Right atrium auricular region (tissue), 2 donors: ENCODE data around the gene RNU6-9. TPM values are rescaled to one million over a fixed set of nuclear protein-coding genes. Genes with fewer than 3 reads are reported as not detected.
A peak's percentile ranks its signal among the peaks of the same experiment; 100 is the strongest.
"Not testable (repeated sequence)": the region's sequence is repeated elsewhere in the genome, so short reads cannot be mapped to it uniquely, and the experiment has no call there.

Source experiments
- DNase-seq: peaks from one replicate; pipeline ENCODE4 v3.0.0-alpha.2; 2019; ENCODE audit warnings: low spot score
- H3K27ac ChIP-seq, 2 donors: fragments of 200-600 bp; sonication (generic); 1 replicate in 1 of 2; 2 replicates in 1 of 2; pipeline ENCODE4 v1.5.1; 2016 to 2019
- H3K27me3 ChIP-seq, 2 donors: fragments of 200-600 bp; sonication (generic); one replicate each; pipeline versions ENCODE4 v1.5.1 to v1.6.0; 2017 to 2019
- H3K36me3 ChIP-seq: fragments of 200-600 bp; sonication (generic); one replicate; pipeline ENCODE4 v1.5.1; 2016
- H3K4me1 ChIP-seq, 2 donors: fragments of 200-600 bp; sonication (generic); one replicate each; pipeline versions ENCODE4 v1.5.1 to v1.6.0; 2017 to 2019
- H3K4me3 ChIP-seq, 2 donors: fragments of 200-600 bp; sonication (generic); 1 replicate in 1 of 2; 2 replicates in 1 of 2; pipeline ENCODE4 v1.5.1; 2017 to 2019; ENCODE audit warnings: mild to moderate bottlenecking in 1 of 2, moderate library complexity in 1 of 2
- H3K9me3 ChIP-seq, 2 donors: fragments of 200-600 bp; sonication (generic); one replicate each; pipeline ENCODE4 v1.5.1; 2019
- total RNA-seq, 2 donors: library from RNA; depleted of rRNA; stranded (reverse); fragments of >200 nt; gene quantifications; one replicate each; pipeline ENCODE4 v1.1.0, GENCODE V29; 2016
- TF ChIP-seq, protein P1 (sequence below), 2 donors: fragments of 200-600 bp; sonication (generic); IDR thresholded peaks; one replicate each; pipeline ENCODE4 v1.5.1; 2019; ENCODE audit warnings: antibody characterized with exemption in 2 of 2

The RNU6-9 gene
- total RNA-seq, 2 donors from 2014 or later = not detected

DNA sequence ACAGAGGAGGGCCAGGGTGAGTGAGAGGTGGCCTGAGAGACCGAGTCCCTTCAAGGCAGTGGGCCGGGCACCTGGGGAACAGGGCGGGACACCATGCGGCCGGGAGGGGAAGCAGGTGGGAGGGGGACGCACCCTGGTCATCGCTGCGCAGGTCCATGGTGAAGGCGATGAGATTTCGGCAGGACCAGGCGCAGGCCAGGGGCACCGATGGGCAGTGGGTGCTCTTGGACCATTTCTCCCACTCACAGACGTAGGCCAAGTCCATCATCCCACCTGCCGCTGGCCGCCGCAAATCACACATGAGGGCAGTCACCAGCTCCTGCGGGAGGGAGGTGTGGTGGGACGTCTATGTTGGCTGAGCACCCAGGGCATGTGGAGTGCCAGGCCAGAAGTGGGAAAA lies 2.5 kb upstream of the RNU6-9 start:
- no peak for DNase-seq
- H3K27me3 ChIP-seq = no peaks in the 10 kb centered on the region
- no peaks in the 10 kb centered on the region for H3K9me3 ChIP-seq
- H3K4me1 ChIP-seq = peaks cover 0 to 18% of the 10 kb centered on the region in 2 donors
- peaks cover 27% of the 10 kb centered on the region for H3K36me3 ChIP-seq
- TF ChIP-seq, protein P1, sequence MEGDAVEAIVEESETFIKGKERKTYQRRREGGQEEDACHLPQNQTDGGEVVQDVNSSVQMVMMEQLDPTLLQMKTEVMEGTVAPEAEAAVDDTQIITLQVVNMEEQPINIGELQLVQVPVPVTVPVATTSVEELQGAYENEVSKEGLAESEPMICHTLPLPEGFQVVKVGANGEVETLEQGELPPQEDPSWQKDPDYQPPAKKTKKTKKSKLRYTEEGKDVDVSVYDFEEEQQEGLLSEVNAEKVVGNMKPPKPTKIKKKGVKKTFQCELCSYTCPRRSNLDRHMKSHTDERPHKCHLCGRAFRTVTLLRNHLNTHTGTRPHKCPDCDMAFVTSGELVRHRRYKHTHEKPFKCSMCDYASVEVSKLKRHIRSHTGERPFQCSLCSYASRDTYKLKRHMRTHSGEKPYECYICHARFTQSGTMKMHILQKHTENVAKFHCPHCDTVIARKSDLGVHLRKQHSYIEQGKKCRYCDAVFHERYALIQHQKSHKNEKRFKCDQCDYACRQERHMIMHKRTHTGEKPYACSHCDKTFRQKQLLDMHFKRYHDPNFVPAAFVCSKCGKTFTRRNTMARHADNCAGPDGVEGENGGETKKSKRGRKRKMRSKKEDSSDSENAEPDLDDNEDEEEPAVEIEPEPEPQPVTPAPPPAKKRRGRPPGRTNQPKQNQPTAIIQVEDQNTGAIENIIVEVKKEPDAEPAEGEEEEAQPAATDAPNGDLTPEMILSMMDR (IDR thresholded peaks at IDR 0.05) = no peak
- H3K4me3 ChIP-seq = no peak overlapping the region
- no peak overlapping the region for H3K27ac ChIP-seq

DNA sequence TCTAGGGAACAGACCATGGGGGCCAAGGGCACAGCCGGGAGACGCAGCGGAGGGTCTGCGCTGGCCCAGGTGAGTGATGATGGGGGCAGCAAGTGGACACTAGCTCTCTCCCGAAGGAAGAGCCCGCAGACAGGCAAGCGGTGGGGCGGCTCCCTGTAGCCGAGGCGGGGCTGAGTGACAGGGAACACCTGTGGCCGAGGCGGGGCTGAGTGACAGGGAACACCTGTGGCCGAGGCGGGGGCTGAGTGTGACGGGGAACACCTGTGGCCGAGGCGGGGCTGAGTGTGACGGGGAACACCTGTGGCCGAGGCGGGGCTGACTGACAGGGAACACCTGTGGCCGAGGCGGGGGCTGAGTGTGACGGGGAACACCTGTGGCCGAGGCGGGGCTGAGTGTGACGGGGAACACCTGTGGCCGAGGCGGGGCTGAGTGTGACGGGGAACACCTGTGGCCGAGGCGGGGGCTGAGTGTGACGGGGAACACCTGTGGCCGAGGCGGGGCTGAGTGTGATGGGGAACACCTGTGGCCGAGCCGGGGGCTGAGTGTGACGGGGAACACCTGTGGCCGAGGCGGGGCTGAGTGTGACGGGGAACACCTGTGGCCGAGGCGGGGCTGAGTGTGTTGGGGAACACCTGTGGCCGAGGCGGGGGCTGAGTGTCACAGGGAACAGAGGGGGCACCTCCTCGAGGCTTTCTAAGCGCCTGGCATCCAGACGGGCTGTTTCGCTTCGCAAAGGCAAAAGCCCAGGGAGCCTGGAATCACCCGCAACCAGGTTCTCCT lies 1.7 kb upstream of the RNU6-9 start:
- peaks cover 0 to 18% of the 10 kb centered on the region in 2 donors for H3K4me1 ChIP-seq
- peak overlapping the region; percentile 88 to 93 for H3K4me3 ChIP-seq
- not testable (repeated sequence) for H3K27me3 ChIP-seq, DNase-seq, H3K9me3 ChIP-seq
- H3K36me3 ChIP-seq = peaks cover 20% of the 10 kb centered on the region
- peak overlapping the region in 1 of 2 donors; percentile 93 for H3K27ac ChIP-seq

DNA sequence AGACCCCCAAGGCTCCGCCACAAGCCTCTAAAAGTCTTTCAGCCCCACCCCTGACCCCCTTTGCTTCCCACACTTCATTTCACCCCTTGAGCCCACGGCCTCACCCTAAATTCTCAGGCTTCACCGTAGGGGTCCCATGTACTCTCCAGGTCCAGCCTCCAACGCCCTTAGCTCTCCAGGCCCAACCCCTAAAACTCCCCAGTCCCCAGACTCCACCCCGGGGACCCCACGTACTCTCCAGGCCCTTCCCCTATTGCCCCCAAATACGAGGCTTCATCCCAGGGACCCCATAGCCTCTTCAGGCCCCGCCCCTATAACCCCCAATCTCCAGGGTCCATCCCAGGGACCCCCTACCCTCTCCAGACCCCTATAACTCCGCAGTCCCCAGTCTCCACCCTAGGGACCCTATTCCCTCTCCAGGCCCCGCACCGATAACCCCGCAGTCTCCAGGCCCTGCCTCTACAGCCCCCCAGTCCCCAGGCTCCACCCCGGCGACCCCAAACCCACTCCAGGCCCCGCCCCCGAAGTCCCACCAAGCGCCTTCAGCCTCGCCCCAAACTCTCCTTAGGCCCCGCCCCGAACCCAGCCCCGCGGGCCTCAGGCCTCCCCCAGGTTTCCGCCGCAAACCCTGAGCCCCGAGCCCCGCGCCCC lies 916 bp upstream of the RNU6-9 start:
- Histone ChIP-seq H3K9me3 (no peaks in the 10 kb centered on the region), H3K36me3 (peaks cover 25% of the 10 kb centered on the region), H3K4me3 (peak overlapping the region; percentile 88 to 93), H3K27ac (peak overlapping the region; percentile 93 to 95), H3K4me1 (peaks cover 0 to 18% of the 10 kb centered on the region in 2 donors), H3K27me3 (no peaks in the 10 kb centered on the region)
- DNase-seq = no peak
- TF ChIP-seq, protein P1 (IDR thresholded peaks at IDR 0.05) = no peak

DNA sequence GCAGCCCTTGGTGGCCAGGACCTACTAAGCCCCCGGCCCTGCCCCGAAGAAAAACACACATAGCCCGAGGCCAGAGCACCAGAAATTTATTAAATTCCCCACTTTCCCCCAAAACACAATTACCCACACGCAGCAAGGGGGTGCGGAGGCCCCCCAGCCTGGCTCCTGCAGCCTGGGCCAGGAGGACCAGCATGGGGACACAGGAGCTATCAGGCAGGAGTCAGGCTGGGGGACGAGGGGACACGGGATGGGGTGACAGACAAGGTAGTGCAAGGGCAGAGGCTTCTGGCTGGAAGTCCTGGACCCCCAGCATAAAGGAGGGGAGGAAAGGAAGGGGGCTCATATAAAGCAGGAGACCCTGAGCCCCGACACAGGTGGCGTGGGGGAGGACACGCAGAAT lies 3.1 kb downstream of the RNU6-9 start:
- Histone ChIP-seq H3K4me3 (no peak overlapping the region), H3K36me3 (peaks cover 17% of the 10 kb centered on the region), H3K27ac (no peak overlapping the region), H3K27me3 (no peaks in the 10 kb centered on the region), H3K9me3 (no peaks in the 10 kb centered on the region), H3K4me1 (peaks cover 0 to 14% of the 10 kb centered on the region in 2 donors)
- TF ChIP-seq, protein P1 (IDR thresholded peaks at IDR 0.05) = no peak
- no peak for DNase-seq

DNA sequence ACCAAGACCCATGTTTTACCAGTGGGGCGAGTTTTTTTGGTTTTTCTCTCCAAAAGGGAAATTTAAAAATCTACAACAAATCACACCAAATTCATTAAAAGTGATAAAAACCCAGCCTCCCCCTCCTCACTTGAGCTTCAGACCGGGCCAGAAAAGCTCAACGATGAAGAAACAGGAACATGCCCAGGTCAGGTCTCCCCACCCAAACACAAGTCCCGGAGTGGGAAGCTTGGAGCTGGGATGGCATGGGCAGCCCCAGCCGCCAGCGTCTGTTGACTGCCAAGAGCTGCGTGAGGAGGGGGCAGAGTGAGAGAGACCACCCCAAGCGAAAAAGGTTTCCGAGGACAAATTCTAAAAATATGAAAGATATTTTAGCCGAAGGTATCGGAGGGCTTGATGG lies 3.7 kb downstream of the RNU6-9 start:
- no peaks in the 10 kb centered on the region for H3K27me3 ChIP-seq
- H3K4me1 ChIP-seq = peaks cover 0 to 10% of the 10 kb centered on the region in 2 donors
- no peak overlapping the region for H3K4me3 ChIP-seq
- TF ChIP-seq, protein P1 (IDR thresholded peaks at IDR 0.05) = no peak
- no peak overlapping the region for H3K27ac ChIP-seq
- peaks cover 17% of the 10 kb centered on the region for H3K36me3 ChIP-seq
- DNase-seq = no peak
- no peaks in the 10 kb centered on the region for H3K9me3 ChIP-seq

DNA sequence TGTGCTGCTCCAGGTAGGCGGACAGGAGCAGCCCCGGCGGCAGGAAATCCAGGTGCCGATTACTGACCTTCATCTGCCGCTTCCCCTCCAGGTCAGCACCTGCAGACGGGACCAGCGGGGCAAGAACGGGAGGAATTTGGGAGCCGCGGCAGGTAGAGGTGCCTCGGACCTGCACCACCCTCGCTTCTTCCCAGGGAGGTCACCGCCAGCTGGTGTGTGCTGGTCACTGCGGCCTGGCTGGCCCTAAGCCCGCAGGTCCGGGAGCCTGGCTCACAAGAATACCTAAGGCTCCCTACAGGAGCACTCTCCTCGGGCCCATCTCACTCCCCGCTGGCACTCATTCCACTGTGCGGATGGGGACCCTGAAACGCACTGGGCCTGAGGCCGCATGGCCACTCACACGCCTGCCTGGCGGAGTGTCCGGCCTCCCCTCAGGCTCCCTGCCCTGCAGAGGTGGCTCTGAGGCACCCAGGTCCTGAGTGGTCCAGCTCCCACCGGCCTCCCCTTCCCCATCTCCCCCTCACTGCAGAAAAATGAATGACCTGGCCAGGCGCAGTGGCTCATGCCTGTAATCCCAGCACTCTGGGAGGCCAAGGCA lies 4.3 kb downstream of the RNU6-9 start:
- H3K4me1 ChIP-seq = peaks cover 0 to 5% of the 10 kb centered on the region in 2 donors
- DNase-seq = no peak
- no peak overlapping the region for H3K4me3 ChIP-seq
- H3K36me3 ChIP-seq = peaks cover 17% of the 10 kb centered on the region
- no peaks in the 10 kb centered on the region for H3K27me3 ChIP-seq
- TF ChIP-seq, protein P1 (IDR thresholded peaks at IDR 0.05) = no peak
- H3K27ac ChIP-seq = no peak overlapping the region
- H3K9me3 ChIP-seq = no peaks in the 10 kb centered on the region
